ENCODE results near the gene PDZD2. TPM values are rescaled to one million over a fixed set of nuclear protein-coding genes. Genes with fewer than 3 reads are reported as not detected.

Gene PDZD2
- total RNA-seq, 2 donors from 2014 or later, result 10.3 to 59.5 TPM

- WGBS, result 53% methylated on average over 4 of the region's 6 CpGs
- no peaks in the 10 kb centered on the region for H3K9me3 ChIP-seq
- intact Hi-C loops (cut with DNase I), result no loop called here
- peaks cover 0 to 4% of the 10 kb centered on the region in 2 donors for H3K36me3 ChIP-seq
- TF ChIP-seq POLR2AphosphoS5 (IDR thresholded peaks at IDR 0.05) (no peak), CTCF (IDR thresholded peaks at IDR 0.05) (no peak), POLR2A (IDR thresholded peaks at IDR 0.05) (no peak)
- no peaks in the 10 kb centered on the region for H3K27me3 ChIP-seq (replicated peaks; ENCODE audit: insufficient read depth)
- H3K4me1 ChIP-seq (replicated peaks), result no peaks in the 10 kb centered on the region
- no peak for DNase-seq (ENCODE audit: low spot score)
- no peak overlapping the region for H3K4me3 ChIP-seq
- no peak overlapping the region for H3K27ac ChIP-seq
Observed at GRCh38 chr5:32100230-32100629, 461.3 kb downstream of the PDZD2 start.

- Histone ChIP-seq H3K36me3 (peaks cover 0 to 4% of the 10 kb centered on the region in 2 donors), H3K27me3 (replicated peaks; ENCODE audit: insufficient read depth) (no peaks in the 10 kb centered on the region), H3K4me3 (no peak overlapping the region), H3K27ac (no peak overlapping the region), H3K9me3 (no peaks in the 10 kb centered on the region), H3K4me1 (replicated peaks) (no peaks in the 10 kb centered on the region)
- WGBS, result 95% methylated on average over 8 of the region's 8 CpGs
- no peak for TF ChIP-seq POLR2AphosphoS5 (IDR thresholded peaks at IDR 0.05)
- no peak for TF ChIP-seq CTCF (IDR thresholded peaks at IDR 0.05)
- TF ChIP-seq POLR2A (IDR thresholded peaks at IDR 0.05), result no peak
- no peak for DNase-seq (ENCODE audit: low spot score)
- intact Hi-C loops (cut with DNase I), result no loop called here
Observed at GRCh38 chr5:32100691-32101302, 461.9 kb downstream of the PDZD2 start.

- intact Hi-C loops (cut with DNase I), result no loop called here
- H3K4me3 ChIP-seq, result no peak overlapping the region
- H3K27ac ChIP-seq, result no peak overlapping the region
- peaks cover 0 to 6% of the 10 kb centered on the region in 2 donors for H3K36me3 ChIP-seq
- 76% methylated on average over 12 of the region's 12 CpGs for WGBS
- H3K4me1 ChIP-seq (replicated peaks), result no peaks in the 10 kb centered on the region
- no peaks in the 10 kb centered on the region for H3K27me3 ChIP-seq (replicated peaks; ENCODE audit: insufficient read depth)
- no peak for DNase-seq (ENCODE audit: low spot score)
- TF ChIP-seq POLR2AphosphoS5 (IDR thresholded peaks at IDR 0.05) (no peak), CTCF (IDR thresholded peaks at IDR 0.05) (no peak), POLR2A (IDR thresholded peaks at IDR 0.05) (no peak)
- no peaks in the 10 kb centered on the region for H3K9me3 ChIP-seq
Observed at GRCh38 chr5:32102254-32102986, 463.5 kb downstream of the PDZD2 start.

- Histone ChIP-seq H3K4me1 (replicated peaks) (no peaks in the 10 kb centered on the region), H3K27ac (no peak overlapping the region), H3K36me3 (peaks cover 0 to 6% of the 10 kb centered on the region in 2 donors), H3K27me3 (replicated peaks; ENCODE audit: insufficient read depth) (no peaks in the 10 kb centered on the region), H3K9me3 (no peaks in the 10 kb centered on the region), H3K4me3 (no peak overlapping the region)
- WGBS, result 94% methylated on average over 12 of the region's 12 CpGs
- intact Hi-C loops (cut with DNase I), result no loop called here
- TF ChIP-seq CTCF (IDR thresholded peaks at IDR 0.05) (no peak), POLR2A (IDR thresholded peaks at IDR 0.05) (no peak), POLR2AphosphoS5 (IDR thresholded peaks at IDR 0.05) (no peak)
- DNase-seq (ENCODE audit: low spot score), result no peak
Observed at GRCh38 chr5:32103521-32103920, 464.6 kb downstream of the PDZD2 start.

GRCh38 chr5:32107291-32107690 is 468.4 kb downstream of the PDZD2 start:
- TF ChIP-seq POLR2A (IDR thresholded peaks at IDR 0.05) (no peak), POLR2AphosphoS5 (IDR thresholded peaks at IDR 0.05) (no peak), CTCF (IDR thresholded peaks at IDR 0.05) (no peak)
- no peak overlapping the region for H3K4me3 ChIP-seq
- peaks cover 0 to 2% of the 10 kb centered on the region in 2 donors for H3K36me3 ChIP-seq
- DNase-seq (ENCODE audit: low spot score), result no peak
- H3K27me3 ChIP-seq (replicated peaks; ENCODE audit: insufficient read depth), result no peaks in the 10 kb centered on the region
- H3K9me3 ChIP-seq, result no peaks in the 10 kb centered on the region
- H3K4me1 ChIP-seq (replicated peaks), result no peaks in the 10 kb centered on the region
- intact Hi-C loops (cut with DNase I), result no loop called here
- 97% methylated on average over 4 of the region's 4 CpGs for WGBS
- H3K27ac ChIP-seq, result peak overlapping the region in 1 of 2 donors; percentile 30

Measured in prostate gland (tissue), 2 donors.